Measurements from ENCODE around the gene SPATS2L.

GRCh38 chr2:200318940-200319435 is 12.5 kb downstream of the SPATS2L start:
- TF ChIP-seq CTCF (IDR thresholded peaks at IDR 0.05) (no peak), EZH2 (IDR thresholded peaks at IDR 0.05; ENCODE audit: borderline replicate concordance, insufficient read depth, low read depth, low read length, poor library complexity, severe bottlenecking) (no peak)
